ENCODE measurements around the gene ASMT. TPM values are rescaled to one million over a fixed set of nuclear protein-coding genes. Genes with fewer than 3 reads are reported as not detected.

Gene ASMT
- total and polyA plus RNA-seq, 10 of the 15 experiments (the other 5 are each of a cell fraction or from before 2014, with no cell fraction given): 0.18 to 0.29 TPM; not detected in 8

DNA sequence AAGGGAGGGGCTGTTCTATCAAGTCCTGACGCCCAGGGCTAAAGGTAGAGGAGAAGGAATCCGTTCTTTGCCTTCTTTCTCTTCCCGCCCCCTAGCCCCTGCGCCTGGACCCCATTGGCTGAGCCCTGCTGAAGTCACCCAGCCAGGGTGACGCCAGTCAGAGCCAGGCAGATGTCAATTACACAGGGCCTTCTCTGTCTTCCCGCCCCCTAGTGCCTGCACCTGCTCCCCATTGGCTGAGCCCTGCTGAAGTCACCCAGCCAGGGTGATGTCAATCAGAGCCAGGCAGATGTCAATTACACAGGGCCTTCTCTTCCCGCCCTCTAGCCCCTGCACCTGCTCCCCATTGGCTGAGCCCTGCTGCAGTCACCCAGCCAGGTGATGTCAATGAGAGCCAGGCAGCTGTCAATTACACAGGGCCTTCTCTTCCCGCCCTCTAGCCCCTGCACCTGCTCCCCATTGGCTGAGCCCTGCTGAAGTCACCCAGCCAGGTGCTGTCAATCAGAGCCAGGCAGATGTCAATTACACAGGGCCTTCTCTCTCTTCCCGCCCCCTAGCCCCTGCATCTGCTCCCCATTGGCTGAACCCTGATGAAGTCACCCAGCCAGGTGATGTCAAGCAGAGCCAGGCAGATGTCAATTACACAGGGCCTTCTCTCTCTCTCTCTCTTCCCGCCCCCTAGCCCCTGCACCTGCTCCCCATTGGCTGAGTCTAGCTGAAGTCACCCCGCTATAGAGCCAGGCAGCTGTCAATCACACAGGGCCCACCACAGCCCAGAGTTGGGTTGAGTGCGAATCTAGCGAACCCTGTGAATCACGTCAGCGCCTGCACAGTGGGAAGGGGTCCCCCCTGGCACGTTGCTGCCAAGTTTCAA lies 46.4 kb downstream of the ASMT start (continued):
- TF ChIP-seq GABPA (IDR thresholded peaks at IDR 0.05; ENCODE audit: low read depth) (peak; percentile 68), NR2C2 (IDR thresholded peaks at IDR 0.05; ENCODE audit: borderline replicate concordance, control insufficient read depth, insufficient read length, low read depth) (no peak), RUNX3 (IDR thresholded peaks at IDR 0.05; ENCODE audit: low read length) (peak; percentile 68), ZNF217 (IDR thresholded peaks at IDR 0.05) (no peak), PAX8 (IDR thresholded peaks at IDR 0.05) (no peak), CBFB (IDR thresholded peaks at IDR 0.05; ENCODE audit: low read depth) (0 out of 2 replicates have a peak, but pooled peaks have one; percentile 27), ZZZ3 (IDR thresholded peaks at IDR 0.05; ENCODE audit: control insufficient read depth, insufficient read length, low read depth) (no peak), FOS (IDR thresholded peaks at IDR 0.05; ENCODE audit: borderline replicate concordance, extremely low read depth, insufficient read length) (peak; percentile 95), NFYA (IDR thresholded peaks at IDR 0.05; ENCODE audit: borderline replicate concordance, low read depth, low read length) (no peak), KLF5 (IDR thresholded peaks at IDR 0.05; ENCODE audit: partially characterized antibody) (no peak), MYC (IDR thresholded peaks at IDR 0.05; ENCODE audit: insufficient read depth, insufficient read length, insufficient replicate concordance, low read length, severe bottlenecking) (no peak), ZNF384 (IDR thresholded peaks at IDR 0.05; ENCODE audit: borderline replicate concordance, low read depth, low read length) (no peak), SMC3 (IDR thresholded peaks at IDR 0.05; ENCODE audit: borderline replicate concordance, low read length) (no peak), NBN (IDR thresholded peaks at IDR 0.05) (no peak), MEF2A (IDR thresholded peaks at IDR 0.05; ENCODE audit: insufficient read depth, low read depth, low read length) (no peak), RFX5 (IDR thresholded peaks at IDR 0.05; ENCODE audit: low read depth, low read length) (peak; percentile 60; the same call in 1 of the 2 replicates)
- TF ChIP-seq, protein P1, sequence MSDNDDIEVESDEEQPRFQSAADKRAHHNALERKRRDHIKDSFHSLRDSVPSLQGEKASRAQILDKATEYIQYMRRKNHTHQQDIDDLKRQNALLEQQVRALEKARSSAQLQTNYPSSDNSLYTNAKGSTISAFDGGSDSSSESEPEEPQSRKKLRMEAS (IDR thresholded peaks at IDR 0.05; ENCODE audit: low read depth, low read length): no peak
- TF ChIP-seq, protein P2, sequence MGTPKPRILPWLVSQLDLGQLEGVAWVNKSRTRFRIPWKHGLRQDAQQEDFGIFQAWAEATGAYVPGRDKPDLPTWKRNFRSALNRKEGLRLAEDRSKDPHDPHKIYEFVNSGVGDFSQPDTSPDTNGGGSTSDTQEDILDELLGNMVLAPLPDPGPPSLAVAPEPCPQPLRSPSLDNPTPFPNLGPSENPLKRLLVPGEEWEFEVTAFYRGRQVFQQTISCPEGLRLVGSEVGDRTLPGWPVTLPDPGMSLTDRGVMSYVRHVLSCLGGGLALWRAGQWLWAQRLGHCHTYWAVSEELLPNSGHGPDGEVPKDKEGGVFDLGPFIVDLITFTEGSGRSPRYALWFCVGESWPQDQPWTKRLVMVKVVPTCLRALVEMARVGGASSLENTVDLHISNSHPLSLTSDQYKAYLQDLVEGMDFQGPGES (IDR thresholded peaks at IDR 0.05): peak; percentile 81
- TF ChIP-seq, protein P3, sequence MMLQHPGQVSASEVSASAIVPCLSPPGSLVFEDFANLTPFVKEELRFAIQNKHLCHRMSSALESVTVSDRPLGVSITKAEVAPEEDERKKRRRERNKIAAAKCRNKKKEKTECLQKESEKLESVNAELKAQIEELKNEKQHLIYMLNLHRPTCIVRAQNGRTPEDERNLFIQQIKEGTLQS (IDR thresholded peaks at IDR 0.05; ENCODE audit: borderline replicate concordance, extremely low read depth, low read depth, low read length): no peak
- TF ChIP-seq, protein P4, sequence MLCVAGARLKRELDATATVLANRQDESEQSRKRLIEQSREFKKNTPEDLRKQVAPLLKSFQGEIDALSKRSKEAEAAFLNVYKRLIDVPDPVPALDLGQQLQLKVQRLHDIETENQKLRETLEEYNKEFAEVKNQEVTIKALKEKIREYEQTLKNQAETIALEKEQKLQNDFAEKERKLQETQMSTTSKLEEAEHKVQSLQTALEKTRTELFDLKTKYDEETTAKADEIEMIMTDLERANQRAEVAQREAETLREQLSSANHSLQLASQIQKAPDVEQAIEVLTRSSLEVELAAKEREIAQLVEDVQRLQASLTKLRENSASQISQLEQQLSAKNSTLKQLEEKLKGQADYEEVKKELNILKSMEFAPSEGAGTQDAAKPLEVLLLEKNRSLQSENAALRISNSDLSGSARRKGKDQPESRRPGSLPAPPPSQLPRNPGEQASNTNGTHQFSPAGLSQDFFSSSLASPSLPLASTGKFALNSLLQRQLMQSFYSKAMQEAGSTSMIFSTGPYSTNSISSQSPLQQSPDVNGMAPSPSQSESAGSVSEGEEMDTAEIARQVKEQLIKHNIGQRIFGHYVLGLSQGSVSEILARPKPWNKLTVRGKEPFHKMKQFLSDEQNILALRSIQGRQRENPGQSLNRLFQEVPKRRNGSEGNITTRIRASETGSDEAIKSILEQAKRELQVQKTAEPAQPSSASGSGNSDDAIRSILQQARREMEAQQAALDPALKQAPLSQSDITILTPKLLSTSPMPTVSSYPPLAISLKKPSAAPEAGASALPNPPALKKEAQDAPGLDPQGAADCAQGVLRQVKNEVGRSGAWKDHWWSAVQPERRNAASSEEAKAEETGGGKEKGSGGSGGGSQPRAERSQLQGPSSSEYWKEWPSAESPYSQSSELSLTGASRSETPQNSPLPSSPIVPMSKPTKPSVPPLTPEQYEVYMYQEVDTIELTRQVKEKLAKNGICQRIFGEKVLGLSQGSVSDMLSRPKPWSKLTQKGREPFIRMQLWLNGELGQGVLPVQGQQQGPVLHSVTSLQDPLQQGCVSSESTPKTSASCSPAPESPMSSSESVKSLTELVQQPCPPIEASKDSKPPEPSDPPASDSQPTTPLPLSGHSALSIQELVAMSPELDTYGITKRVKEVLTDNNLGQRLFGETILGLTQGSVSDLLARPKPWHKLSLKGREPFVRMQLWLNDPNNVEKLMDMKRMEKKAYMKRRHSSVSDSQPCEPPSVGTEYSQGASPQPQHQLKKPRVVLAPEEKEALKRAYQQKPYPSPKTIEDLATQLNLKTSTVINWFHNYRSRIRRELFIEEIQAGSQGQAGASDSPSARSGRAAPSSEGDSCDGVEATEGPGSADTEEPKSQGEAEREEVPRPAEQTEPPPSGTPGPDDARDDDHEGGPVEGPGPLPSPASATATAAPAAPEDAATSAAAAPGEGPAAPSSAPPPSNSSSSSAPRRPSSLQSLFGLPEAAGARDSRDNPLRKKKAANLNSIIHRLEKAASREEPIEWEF (IDR thresholded peaks at IDR 0.05; ENCODE audit: insufficient replicate concordance, low read depth, low read length): no peak
- TF ChIP-seq, protein P5, sequence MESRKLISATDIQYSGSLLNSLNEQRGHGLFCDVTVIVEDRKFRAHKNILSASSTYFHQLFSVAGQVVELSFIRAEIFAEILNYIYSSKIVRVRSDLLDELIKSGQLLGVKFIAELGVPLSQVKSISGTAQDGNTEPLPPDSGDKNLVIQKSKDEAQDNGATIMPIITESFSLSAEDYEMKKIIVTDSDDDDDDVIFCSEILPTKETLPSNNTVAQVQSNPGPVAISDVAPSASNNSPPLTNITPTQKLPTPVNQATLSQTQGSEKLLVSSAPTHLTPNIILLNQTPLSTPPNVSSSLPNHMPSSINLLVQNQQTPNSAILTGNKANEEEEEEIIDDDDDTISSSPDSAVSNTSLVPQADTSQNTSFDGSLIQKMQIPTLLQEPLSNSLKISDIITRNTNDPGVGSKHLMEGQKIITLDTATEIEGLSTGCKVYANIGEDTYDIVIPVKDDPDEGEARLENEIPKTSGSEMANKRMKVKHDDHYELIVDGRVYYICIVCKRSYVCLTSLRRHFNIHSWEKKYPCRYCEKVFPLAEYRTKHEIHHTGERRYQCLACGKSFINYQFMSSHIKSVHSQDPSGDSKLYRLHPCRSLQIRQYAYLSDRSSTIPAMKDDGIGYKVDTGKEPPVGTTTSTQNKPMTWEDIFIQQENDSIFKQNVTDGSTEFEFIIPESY (IDR thresholded peaks at IDR 0.05): no peak
